Tibial nerve (tissue), 3 donors: ENCODE data around the gene SPINK2.

Source experiments
- POLR2A ChIP-seq, 2 donors: fragments of 450-650 bp; IDR thresholded peaks; one replicate each; pipeline ENCODE4 v1.6.1; 2017; ENCODE audit warnings: antibody characterized with exemption in 2 of 2, mild to moderate bottlenecking in 2 of 2, moderate library complexity in 2 of 2
- TF ChIP-seq, protein P1 (sequence below), 5 experiments: fragments of 200-600 bp in 3 of 5; fragments of 450-650 bp in 2 of 5; sonication (generic) in 3 of 5; IDR thresholded peaks; one replicate each; pipeline ENCODE4 v1.5.1; 2016 to 2019; ENCODE audit warnings: antibody characterized with exemption in 5 of 5, mild to moderate bottlenecking in 3 of 5, moderate library complexity in 2 of 5

DNA sequence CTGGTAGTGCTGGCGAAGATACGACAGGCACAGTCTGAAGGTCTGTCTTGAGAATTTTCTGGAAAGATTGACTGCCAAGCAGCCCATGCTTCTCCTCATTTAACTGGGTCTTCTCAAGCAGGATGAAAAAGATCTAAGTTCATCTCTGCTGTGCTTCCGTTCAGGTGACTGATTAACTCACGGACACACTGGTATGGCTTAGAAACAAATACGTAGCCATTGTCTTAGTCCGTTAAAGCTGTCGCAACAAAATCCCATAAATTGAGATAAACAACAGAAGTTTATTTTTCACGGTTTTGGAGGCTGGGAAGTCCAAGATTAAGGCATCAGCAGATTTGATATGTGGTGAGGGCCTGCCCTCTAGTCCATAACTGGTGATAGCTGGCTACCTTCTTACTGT, 39.5 kb downstream of the SPINK2 start:
- TF ChIP-seq, protein P1, sequence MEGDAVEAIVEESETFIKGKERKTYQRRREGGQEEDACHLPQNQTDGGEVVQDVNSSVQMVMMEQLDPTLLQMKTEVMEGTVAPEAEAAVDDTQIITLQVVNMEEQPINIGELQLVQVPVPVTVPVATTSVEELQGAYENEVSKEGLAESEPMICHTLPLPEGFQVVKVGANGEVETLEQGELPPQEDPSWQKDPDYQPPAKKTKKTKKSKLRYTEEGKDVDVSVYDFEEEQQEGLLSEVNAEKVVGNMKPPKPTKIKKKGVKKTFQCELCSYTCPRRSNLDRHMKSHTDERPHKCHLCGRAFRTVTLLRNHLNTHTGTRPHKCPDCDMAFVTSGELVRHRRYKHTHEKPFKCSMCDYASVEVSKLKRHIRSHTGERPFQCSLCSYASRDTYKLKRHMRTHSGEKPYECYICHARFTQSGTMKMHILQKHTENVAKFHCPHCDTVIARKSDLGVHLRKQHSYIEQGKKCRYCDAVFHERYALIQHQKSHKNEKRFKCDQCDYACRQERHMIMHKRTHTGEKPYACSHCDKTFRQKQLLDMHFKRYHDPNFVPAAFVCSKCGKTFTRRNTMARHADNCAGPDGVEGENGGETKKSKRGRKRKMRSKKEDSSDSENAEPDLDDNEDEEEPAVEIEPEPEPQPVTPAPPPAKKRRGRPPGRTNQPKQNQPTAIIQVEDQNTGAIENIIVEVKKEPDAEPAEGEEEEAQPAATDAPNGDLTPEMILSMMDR (IDR thresholded peaks at IDR 0.05), result no peak
- no peak for TF ChIP-seq POLR2A (IDR thresholded peaks at IDR 0.05)
